NCI-H1105 treated with DMSO at 0.1 percent for 48 hours (cell line): ENCODE results near the gene ANK2.

Experiments
- DNase-seq: peaks from one replicate; lab custom pipeline; 2025; lab: John Stamatoyannopoulos, UW

Gene ANK2

GRCh38 chr4:113049421-113050370, at the start of gene ANK2:
Gene ANK2, plus strand, starts transcription at chr4:113049653. Its CDS starts 76 bp downstream, at chr4:113049729.
- DNase-seq: peak; percentile 79

DNA sequence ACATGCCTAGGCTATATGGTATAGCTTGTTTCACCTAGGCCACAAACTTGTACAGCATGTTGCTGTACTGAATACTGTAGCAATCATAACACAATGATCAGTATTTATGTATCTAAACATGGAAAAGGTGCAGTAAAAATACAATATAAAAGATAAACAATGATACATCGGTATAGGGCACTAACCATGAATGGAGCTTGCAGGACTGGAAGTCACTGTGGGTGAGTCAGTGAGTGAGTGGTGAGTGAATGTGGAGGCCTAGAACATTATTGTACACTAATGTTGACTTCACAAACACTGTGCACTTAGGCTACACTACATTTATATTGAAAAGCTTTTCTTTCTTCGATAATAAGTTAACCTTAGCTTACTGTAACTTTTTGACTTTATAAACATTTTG, 45.6 kb upstream of the ANK2 start:
- no peak for DNase-seq

- no peak for DNase-seq
These were observed 44.8 kb upstream of the ANK2 start for GRCh38 chr4:113004655-113005054.

DNA sequence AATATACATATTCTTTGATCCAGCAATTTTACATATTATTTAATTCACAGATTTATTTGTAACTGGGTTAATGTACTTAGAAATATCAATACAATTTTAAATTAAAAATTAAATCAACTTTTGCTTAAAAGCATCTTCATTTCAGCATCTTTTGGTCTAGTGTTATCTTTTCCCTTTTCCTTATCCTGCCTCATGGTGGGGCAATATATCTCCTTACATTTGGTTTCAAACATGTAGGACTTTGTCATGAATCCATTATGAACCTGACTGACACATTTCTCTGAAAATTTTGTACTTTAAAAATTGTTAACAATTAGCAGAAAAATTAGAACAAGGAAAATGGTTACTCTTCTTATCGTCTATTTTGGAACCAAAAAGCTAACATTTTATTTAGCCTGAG, 42.8 kb upstream of the ANK2 start:
- DNase-seq: no peak

GRCh38 chr4:113007151-113007550, 42.3 kb upstream of the ANK2 start:
- no peak for DNase-seq

- DNase-seq: no peak
These were observed 41.3 kb upstream of the ANK2 start for GRCh38 chr4:113008135-113008534.

DNA sequence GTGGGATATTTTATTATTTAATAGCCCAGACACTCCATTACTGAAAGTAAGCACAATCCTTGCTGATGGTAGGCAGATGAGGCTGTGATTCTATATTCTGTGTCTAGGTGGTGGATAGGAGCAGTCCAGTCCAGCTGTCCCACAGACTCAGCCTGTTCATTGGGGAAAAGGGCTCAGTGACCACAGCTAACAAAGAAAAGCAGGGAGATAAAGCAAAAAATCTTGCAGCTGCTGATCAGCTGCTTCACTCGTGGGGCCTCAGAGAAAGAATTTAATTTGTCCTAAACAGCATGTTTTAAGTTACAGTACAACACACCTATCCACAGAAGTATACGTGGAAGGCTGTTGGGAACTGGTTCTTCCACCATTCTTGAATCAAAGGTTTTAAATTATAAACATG, 40.7 kb upstream of the ANK2 start:
- no peak for DNase-seq

GRCh38 chr4:113009461-113009860, 40.0 kb upstream of the ANK2 start:
- DNase-seq: no peak

DNA sequence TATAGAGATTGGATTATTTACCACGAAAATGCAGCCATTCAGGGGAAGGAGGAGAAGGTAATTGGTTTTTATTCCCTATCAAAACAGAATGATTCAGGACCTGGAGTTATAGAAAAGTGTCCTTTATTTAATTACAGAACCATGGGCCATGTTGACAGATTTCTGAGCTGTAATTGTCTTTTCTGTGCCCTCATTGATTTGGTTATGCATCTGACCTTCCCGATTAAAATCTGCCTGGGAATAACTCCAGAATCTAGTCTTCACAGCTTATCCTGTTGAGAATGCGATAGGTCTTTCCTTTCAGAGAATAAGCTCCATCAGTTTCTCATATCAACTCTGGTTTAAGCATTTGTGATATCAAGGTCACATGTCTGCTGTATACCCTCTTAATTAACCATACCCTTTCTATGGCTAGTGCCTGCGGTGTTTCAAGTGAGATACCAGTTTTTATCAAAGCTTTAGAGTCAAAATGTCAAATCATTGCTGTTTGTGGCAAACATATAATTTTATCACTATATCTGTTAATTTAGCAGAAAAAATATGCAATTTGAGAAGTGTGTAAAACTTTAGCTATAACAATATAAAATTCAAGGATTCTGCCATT, 37.2 kb upstream of the ANK2 start:
- no peak for DNase-seq

DNA sequence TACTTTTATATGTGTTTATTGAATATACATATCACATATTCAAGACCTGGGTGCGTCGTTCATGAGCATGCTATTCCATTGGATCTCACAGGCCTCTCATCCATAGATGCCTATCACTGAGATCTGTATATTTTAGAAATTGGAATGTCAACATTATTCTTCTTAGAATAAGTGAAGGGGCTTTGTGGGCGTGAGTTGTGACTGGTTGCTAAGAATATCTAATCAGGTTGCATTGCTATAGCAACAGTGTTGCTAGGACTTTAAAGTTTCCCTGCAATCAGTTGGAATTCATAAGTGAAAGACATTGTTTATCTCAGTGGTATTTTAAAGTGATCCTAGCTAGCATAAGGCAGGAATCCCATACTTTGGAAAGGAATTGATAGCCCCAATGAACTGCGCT, 36.7 kb upstream of the ANK2 start:
- no peak for DNase-seq

DNA sequence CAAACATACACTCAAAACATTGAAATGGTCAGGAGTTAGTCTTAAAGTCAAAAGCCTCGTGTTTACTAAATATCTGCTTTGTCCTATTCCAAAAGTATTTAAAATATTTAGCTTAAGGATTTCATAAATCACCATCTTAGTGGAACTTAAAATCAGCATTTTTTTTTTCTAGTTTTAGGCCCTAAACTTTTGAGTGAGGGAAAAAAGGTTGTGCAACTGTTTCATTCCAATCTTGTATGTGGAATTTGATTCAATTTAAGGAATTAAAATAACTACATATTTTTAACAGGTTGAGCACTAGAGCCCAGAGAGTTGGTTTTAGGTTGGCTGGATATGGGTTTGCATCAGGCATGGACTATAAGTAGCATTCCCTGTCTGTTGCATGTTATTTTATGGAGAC, 35.7 kb upstream of the ANK2 start:
- DNase-seq: no peak

GRCh38 chr4:113016377-113016776, 33.1 kb upstream of the ANK2 start:
- DNase-seq: no peak

DNA sequence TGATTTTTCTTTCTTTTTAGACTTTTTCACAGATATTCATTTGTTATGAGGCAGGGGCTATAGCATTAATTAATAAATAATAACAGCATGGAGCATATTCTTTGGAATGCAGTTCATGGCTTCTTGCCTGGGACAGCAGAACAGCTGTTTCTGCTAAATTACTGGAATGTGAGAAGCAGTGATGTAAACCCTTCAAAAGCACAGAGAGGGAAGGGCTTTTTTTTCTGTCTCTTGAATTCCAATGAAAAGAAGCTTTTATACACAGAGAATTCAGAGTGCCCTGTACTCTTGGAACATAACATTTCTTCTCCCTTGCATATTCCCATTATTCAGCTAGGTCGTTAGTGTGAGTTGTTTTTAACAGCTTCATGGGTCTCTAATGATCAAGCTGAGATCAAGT, 28.5 kb upstream of the ANK2 start:
- no peak for DNase-seq

GRCh38 chr4:113024388-113024787, 25.1 kb upstream of the ANK2 start:
- DNase-seq: no peak

GRCh38 chr4:113025416-113025815, 24.0 kb upstream of the ANK2 start:
- DNase-seq: no peak

- no peak for DNase-seq
These were observed 22.9 kb upstream of the ANK2 start for GRCh38 chr4:113026556-113026955.

DNA sequence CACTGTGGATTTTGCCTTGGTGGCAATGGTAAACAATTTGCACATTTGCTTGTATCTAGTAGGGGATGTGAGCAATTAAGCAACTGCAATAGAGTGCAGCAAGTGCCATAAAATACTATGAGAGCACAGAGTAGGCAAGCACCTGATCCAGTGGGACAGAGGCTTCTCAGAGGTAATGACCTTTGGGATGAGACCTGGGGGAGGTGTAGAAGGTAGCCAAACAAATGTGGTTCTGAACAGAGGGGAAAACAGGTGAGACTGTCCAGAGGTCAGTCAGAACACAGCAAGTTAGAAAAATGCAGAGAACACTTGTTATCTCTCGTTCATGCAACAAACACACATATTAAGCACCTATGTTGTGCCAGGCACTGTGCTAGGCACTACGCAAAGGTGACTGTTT, 21.4 kb upstream of the ANK2 start:
- DNase-seq: no peak

- DNase-seq: no peak
These were observed 18.2 kb upstream of the ANK2 start for GRCh38 chr4:113031212-113031611.

- DNase-seq: no peak
These were observed 8.7 kb upstream of the ANK2 start for GRCh38 chr4:113040793-113041192.

DNA sequence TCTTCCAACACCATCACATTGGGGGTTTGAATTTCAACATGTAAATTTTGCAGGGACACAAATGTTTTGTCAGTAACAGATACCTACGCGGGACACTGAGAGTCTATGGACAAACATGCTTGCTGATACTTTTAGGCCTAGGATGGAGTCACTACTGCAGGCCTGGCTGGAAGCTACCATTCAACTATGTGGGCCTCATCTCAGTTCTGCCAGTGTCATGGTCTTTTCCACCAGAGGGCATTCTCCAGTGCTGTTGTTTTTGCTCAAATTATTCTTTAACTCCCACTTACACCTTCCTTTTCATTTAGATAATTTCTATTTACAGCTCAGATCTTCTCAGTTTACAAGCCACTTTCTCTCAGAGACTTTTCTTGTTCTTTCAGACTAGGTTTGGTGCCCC, 7.0 kb upstream of the ANK2 start:
- no peak for DNase-seq

DNA sequence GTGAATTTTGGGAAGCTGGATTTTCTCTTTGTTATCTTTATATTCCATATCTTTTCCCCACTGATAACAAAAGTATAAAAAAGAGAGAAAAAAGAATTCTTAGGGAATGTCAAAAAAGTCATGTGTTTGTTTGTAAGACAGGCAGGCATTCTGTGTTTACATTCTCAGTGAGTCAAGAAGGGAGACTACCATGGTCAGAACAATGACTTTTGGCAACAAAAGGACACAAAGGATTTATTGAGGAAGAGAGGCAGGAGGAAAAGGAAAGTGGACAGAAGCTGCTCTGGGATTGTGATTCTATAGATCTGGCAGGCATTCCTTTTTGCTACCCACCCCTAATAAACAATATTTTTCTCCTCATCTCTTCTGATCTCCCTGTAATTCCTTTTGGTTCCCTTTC, 5.9 kb upstream of the ANK2 start:
- no peak for DNase-seq

GRCh38 chr4:113050371-113050755, 910 bp downstream of the ANK2 start:
- no peak for DNase-seq

DNA sequence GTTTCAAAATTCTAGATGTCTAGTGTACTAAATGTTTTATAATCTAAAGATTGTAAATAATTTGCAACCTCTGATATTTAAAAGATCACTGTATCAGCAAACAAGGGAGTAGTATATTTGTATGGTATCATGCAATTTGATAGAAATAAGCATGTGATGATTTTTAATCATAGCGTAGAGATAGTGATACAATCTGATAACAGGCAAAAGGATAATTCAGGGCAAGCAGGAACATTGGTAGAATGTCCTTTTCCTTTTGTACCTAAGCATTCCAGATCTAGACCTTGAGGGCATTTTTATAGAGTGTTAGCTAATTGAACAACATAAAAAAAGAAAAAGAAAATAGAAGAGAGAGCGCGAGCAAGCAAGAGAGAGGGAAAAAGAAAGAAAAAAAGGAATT, 1.4 kb downstream of the ANK2 start:
- DNase-seq: no peak

DNA sequence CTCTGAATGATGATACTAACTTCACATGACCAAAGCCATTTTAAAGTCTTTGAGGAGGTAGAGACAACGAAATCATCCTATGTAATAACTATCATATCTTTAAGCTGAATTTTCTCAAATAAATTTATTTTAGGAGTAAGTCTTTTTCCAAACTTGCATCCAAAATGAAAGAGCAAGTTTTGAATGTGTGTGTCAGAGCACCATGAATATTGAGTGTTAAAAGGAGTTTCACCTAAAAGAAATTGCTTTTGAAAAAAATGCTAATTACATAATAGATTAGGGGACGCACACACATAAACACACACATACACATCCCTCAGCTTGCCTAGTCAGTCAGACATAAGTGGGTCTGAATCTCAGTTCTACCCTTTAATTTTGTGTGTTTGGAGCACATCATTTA, 1.9 kb downstream of the ANK2 start:
- DNase-seq: no peak
